SK-N-SH (cell line): ENCODE data around the gene GSE1. TPM values are rescaled to one million over a fixed set of nuclear protein-coding genes. Genes with fewer than 3 reads are reported as not detected.

Experiments
- CTCF ChIA-PET: fragments of 300-600, 350-600 bp; formaldehyde crosslinking; extraction: SDS; loops from one replicate; lab custom pipeline; 2021; lab: Yijun Ruan, JAX
- POLR2A ChIA-PET: fragments of 350-600 bp; sonication (Branson Sonifier 250); formaldehyde crosslinking; extraction: SDS; loops from one replicate; lab custom pipeline; 2020; ENCODE audit warnings: antibody characterized with exemption, inconsistent platforms; lab: Yijun Ruan, JAX
- DNase-seq: peaks from one replicate; pipeline ENCODE4 v3.0.0; 2012
- H2AFZ ChIP-seq: fragments of 200-600 bp; sonication (generic); 2 replicates; pipeline ENCODE4 v1.8.1; 2016; ENCODE audit warnings: antibody characterized with exemption, mild to moderate bottlenecking, low read depth
- H3F3A ChIP-seq: fragments of 200-600 bp; sonication (generic); replicated peaks from 2 replicates; pipeline ENCODE3; 2016; ENCODE audit warnings: antibody characterized with exemption, mild to moderate bottlenecking; ENCODE audit not compliant: insufficient read depth
- H3K27ac ChIP-seq, 2 experiments: fragments of 200-500 bp in 1 of 2; fragments of 200-600 bp in 1 of 2; sonication (Bioruptor generic) in 1 of 2; sonication (generic), shearing (Covaris generic) in 1 of 2; 2 replicates each; pipeline versions ENCODE4 v1.5.1 to v1.6.1; 2014 to 2016; ENCODE audit warnings: low read depth in 2 of 2, inconsistent platforms in 1 of 2, low read length in 1 of 2, mild to moderate bottlenecking in 1 of 2, mixed read lengths in 1 of 2
- H3K27me3 ChIP-seq: fragments of 200-600 bp; sonication (generic), shearing (Covaris generic); 2 replicates; pipeline ENCODE4 v1.6.1; 2016; ENCODE audit warnings: mixed run types; ENCODE audit not compliant: insufficient read depth
- H3K36me3 ChIP-seq, 2 experiments: fragments of 200-500 bp in 1 of 2; fragments of 200-600 bp in 1 of 2; sonication (Bioruptor generic) in 1 of 2; sonication (generic) in 1 of 2; replicated peaks in 1 of 2; 2 replicates each; pipeline versions ENCODE3 to v1.5.1; 2014 to 2016; ENCODE audit warnings: low read length in 1 of 2, mild to moderate bottlenecking in 1 of 2; ENCODE audit not compliant: insufficient read depth in 2 of 2, control insufficient read depth in 1 of 2
- H3K4me1 ChIP-seq, 2 experiments: fragments of 200-500 bp in 1 of 2; fragments of 200-600 bp in 1 of 2; sonication (Bioruptor generic) in 1 of 2; sonication (generic), shearing (Covaris generic) in 1 of 2; 2 replicates each; pipeline versions ENCODE4 v1.5.1 to v1.6.1; 2014 to 2016; ENCODE audit warnings: low read depth in 1 of 2, low read length in 1 of 2, mixed run types in 1 of 2; ENCODE audit not compliant: insufficient read depth in 2 of 2, control insufficient read depth in 1 of 2
- H3K4me2 ChIP-seq: fragments of 200-600 bp; sonication (generic), shearing (Covaris generic); 2 replicates; pipeline ENCODE4 v1.6.1; 2017; ENCODE audit warnings: mixed run types
- H3K4me3 ChIP-seq, 2 experiments: fragments of 200-500 bp in 1 of 2; fragments of 200-600 bp in 1 of 2; sonication (Bioruptor generic) in 1 of 2; sonication (generic), shearing (Covaris generic) in 1 of 2; 2 replicates each; pipeline versions ENCODE4 v1.5.1 to v1.8.1; 2014 to 2016; ENCODE audit warnings: low read depth in 2 of 2, inconsistent platforms in 1 of 2, low read length in 1 of 2, mild to moderate bottlenecking in 1 of 2, mixed read lengths in 1 of 2, moderate library complexity in 1 of 2
- H3K79me2 ChIP-seq: fragments of 200-600 bp; sonication (generic); 2 replicates; pipeline ENCODE4 v1.8.1; 2017; ENCODE audit warnings: mild to moderate bottlenecking; ENCODE audit not compliant: insufficient read depth
- H3K9ac ChIP-seq: fragments of 200-600 bp; sonication (generic); 2 replicates; pipeline ENCODE4 v1.6.1; 2017; ENCODE audit warnings: mixed run types
- H3K9me2 ChIP-seq: fragments of 200-600 bp; sonication (generic); 2 replicates; pipeline ENCODE4 v1.6.1; 2017; ENCODE audit warnings: mixed run types
- H3K9me3 ChIP-seq: fragments of 200-600 bp; sonication (generic); 2 replicates; pipeline ENCODE4 v1.6.1; 2017; ENCODE audit warnings: mixed run types, mild to moderate bottlenecking, moderate library complexity
- H4K20me1 ChIP-seq: fragments of 200-600 bp; sonication (generic); 2 replicates; pipeline ENCODE4 v1.6.1; 2017; ENCODE audit warnings: mild to moderate bottlenecking, mixed run types; ENCODE audit not compliant: insufficient read depth
- CHD2 ChIP-seq: fragments of 150-350 bp; IDR thresholded peaks from 2 replicates; pipeline ENCODE4 v1.6.1; 2018; ENCODE audit warnings: low read length; ENCODE audit not compliant: partially characterized antibody
- ELF1 ChIP-seq: IDR thresholded peaks from 2 replicates; pipeline ENCODE4 v1.4.0; 2012
- FOSL2 ChIP-seq: IDR thresholded peaks from 2 replicates; pipeline ENCODE4 v1.4.0; 2012; ENCODE audit warnings: low read depth, mild to moderate bottlenecking, moderate library complexity, borderline replicate concordance
- FOXM1 ChIP-seq: IDR thresholded peaks from 2 replicates; pipeline ENCODE4 v1.4.0; 2012; ENCODE audit warnings: low read depth, mild to moderate bottlenecking
- IRF3 ChIP-seq: fragments of 150-350 bp; IDR thresholded peaks from 2 replicates; pipeline ENCODE4 v1.6.1; 2016; ENCODE audit warnings: mild to moderate bottlenecking, low read depth, low read length
- MAX ChIP-seq: IDR thresholded peaks from 2 replicates; pipeline ENCODE4 v1.4.0; 2012; ENCODE audit warnings: low read depth
- MEF2A ChIP-seq: IDR thresholded peaks from 2 replicates; pipeline ENCODE4 v1.4.0; 2012; ENCODE audit warnings: low read depth, borderline replicate concordance
- PBX3 ChIP-seq: IDR thresholded peaks from 2 replicates; pipeline ENCODE4; 2012
- SMC3 ChIP-seq: IDR thresholded peaks from 2 replicates; pipeline ENCODE4 v1.6.1; 2012; ENCODE audit warnings: low read depth, low read length, improper control_type of control experiment
- USF2 ChIP-seq: fragments of 150-350 bp; IDR thresholded peaks from 2 replicates; pipeline ENCODE4 v1.6.1; 2017; ENCODE audit warnings: antibody characterized with exemption, low read length, low read depth, borderline replicate concordance
- YY1 ChIP-seq: IDR thresholded peaks from 2 replicates; pipeline ENCODE4 v1.4.0; 2012; ENCODE audit warnings: low read depth, mild to moderate bottlenecking
- WGBS: methylation state at CpG from one replicate; pipeline ENCODE4 v1.1.6; 2017; ENCODE audit warnings: low lambda C conversion rate; 5-methylcytosine and 5-hydroxymethylcytosine counted together
- polyA plus RNA-seq, 3 experiments: library from polyadenylated mRNA; depleted of rRNA; stranded (reverse); fragments of >200 nt; gene quantifications; 2 replicates each; pipeline ENCODE4 v1.2.3, GENCODE V29; 2012

Gene GSE1
- polyA plus RNA-seq, 1 of the 3 experiments (the other 2 are of a cell fraction), result 26.5 TPM

GRCh38 chr16:85697431-85697830, 84.3 kb downstream of the GSE1 start (continued):
- no peak for TF ChIP-seq PBX3

- ChIA-PET POLR2A (interaction anchor here (0.6 kb wide), 1 partner anchor 113 kb away, joined by 3 read pairs; no protein-coding TSS in a partner anchor), CTCF (interaction anchor here (0.6 to 3.2 kb wide), 2 partner anchors 10 to 19 kb away, joined by 3 to 10 read pairs; partner anchors contain the start of gene GINS2)
- Histone ChIP-seq H3K9me2 (no peaks in the 10 kb centered on the region), H3K36me3 (no peaks in the 10 kb centered on the region), H3K9ac (no peak overlapping the region), H3K9me3 (no peaks in the 10 kb centered on the region), H3K4me3 (no peak overlapping the region), H4K20me1 (no peaks in the 10 kb centered on the region), H3F3A (no peaks in the 10 kb centered on the region), H3K4me2 (no peak overlapping the region), H3K4me1 (peaks cover 0 to 4% of the 10 kb centered on the region in 2 experiments; a peak in 1 of 4 replicates), H2AFZ (no peak overlapping the region), H3K27me3 (no peaks in the 10 kb centered on the region), H3K27ac (no peak overlapping the region), H3K79me2 (no peaks in the 10 kb centered on the region)
- no peak for DNase-seq
- no peak for TF ChIP-seq CHD2
- TF ChIP-seq ELF1, result no peak
- TF ChIP-seq MAX, result no peak
- TF ChIP-seq SMC3, result no peak
- TF ChIP-seq IRF3, result no peak
- TF ChIP-seq FOXM1, result no peak
- TF ChIP-seq MEF2A, result no peak
- TF ChIP-seq FOSL2, result no peak
- TF ChIP-seq USF2, result no peak
- WGBS, result 76% methylated on average over 6 of the region's 7 CpGs
Measured at GRCh38 chr16:85698459-85698891, 85.4 kb downstream of the GSE1 start.

- H3K4me3 ChIP-seq, result no peak overlapping the region
- no peaks in the 10 kb centered on the region for H3K27me3 ChIP-seq
- no peak overlapping the region for H3K27ac ChIP-seq
- no peaks in the 10 kb centered on the region for H3K9me2 ChIP-seq
- no peaks in the 10 kb centered on the region for H4K20me1 ChIP-seq
- WGBS, result 91% methylated on average over 10 of the region's 12 CpGs
- no peak for DNase-seq
- POLR2A ChIA-PET, result interaction anchor here (0.6 kb wide), 1 partner anchor 113 kb away, joined by 3 read pairs; no protein-coding TSS in a partner anchor
- H3K79me2 ChIP-seq, result no peaks in the 10 kb centered on the region
- H3F3A ChIP-seq, result no peaks in the 10 kb centered on the region
- peaks cover 0 to 4% of the 10 kb centered on the region in 2 experiments; a peak in 1 of 4 replicates for H3K4me1 ChIP-seq
- CTCF ChIA-PET, result interaction anchor here (0.6 to 3.2 kb wide), 3 partner anchors 11 to 18 kb away, joined by 3 to 10 read pairs (median 3); partner anchors contain the start of gene GINS2
- H3K9ac ChIP-seq, result no peak overlapping the region
- no peak for TF ChIP-seq YY1
- no peak overlapping the region for H3K4me2 ChIP-seq
- no peaks in the 10 kb centered on the region for H3K9me3 ChIP-seq
- H3K36me3 ChIP-seq, result no peaks in the 10 kb centered on the region
- no peak overlapping the region for H2AFZ ChIP-seq
Measured at GRCh38 chr16:85698935-85699558, 85.9 kb downstream of the GSE1 start.
